HG03060 (cell line): ENCODE data around the gene CACNB4.
"Not testable (repeated sequence)": the region's sequence is repeated elsewhere in the genome, so short reads cannot be mapped to it uniquely, and the experiment has no call there.

Experiments
- ATAC-seq: cut with Tn5 transposase; IDR thresholded peaks from one replicate; pipeline ENCODE4 v1.9.1; 2021; ENCODE audit warnings: low read depth, moderate number of reproducible peaks; ENCODE audit not compliant: unreplicated experiment

The CACNB4 gene

DNA sequence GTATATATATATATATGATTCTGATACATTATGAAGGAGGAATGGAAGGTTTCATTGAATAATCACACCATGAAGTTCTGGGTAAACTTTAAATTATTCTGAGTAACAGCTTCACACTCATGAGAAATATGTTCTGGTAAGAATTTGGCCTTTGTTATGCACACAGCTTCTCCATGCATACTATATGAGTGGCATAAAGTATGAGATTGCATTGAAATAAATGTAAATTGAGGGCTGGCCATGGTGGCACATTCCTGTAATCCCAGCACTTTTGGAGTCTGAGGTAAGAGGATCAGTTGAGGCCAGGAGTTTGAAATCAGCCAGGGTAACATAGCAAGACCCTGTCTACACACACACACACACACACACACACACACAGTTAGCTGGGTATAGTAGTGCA is 220.6 kb downstream of the CACNB4 start:
- ATAC-seq = no peak

DNA sequence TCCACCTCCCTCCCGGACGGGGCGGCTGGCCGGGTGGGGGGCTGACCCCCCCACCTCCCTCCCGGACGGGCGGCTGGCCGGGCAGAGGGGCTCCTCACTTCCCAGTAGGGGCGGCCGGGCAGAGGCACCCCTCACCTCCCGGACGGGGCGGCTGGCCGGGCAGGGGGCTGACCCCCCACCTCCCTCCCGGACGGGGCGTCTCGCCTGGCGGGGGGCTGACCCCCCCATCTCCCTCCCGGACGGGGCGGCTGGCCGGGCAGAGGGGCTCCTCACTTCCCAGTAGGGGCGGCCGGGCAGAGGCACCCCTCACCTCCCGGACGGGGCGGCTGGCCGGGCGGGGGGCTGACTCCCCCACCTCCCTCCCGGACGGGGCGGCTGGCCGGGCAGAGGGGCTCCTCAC is 223.2 kb downstream of the CACNB4 start:
- ATAC-seq = not testable (repeated sequence)

GRCh38 chr2:151872463-151872862 is 226.4 kb downstream of the CACNB4 start:
- no peak for ATAC-seq

DNA sequence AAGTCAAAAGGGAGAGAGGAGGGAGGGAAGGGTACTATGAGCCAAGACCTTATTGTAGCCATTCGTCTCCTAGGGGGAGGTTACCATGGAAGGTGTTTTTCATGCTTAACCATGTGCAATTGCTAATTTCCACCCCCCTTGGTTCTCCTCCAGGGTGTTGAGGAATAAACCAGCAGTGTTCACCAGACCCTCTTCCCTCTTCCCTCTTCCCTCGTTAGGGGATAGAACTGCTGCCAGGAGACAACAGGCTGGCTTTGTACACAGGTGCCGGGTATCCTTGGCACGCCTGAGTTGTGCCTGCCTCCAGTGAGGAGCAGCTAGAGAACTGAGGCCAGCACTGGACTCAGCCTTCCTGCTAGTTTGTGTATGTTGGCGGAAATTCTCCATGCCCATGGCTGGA is 229.6 kb downstream of the CACNB4 start:
- ATAC-seq = no peak

GRCh38 chr2:151862700-151863099 is 236.1 kb downstream of the CACNB4 start:
- peak; percentile 99 for ATAC-seq

DNA sequence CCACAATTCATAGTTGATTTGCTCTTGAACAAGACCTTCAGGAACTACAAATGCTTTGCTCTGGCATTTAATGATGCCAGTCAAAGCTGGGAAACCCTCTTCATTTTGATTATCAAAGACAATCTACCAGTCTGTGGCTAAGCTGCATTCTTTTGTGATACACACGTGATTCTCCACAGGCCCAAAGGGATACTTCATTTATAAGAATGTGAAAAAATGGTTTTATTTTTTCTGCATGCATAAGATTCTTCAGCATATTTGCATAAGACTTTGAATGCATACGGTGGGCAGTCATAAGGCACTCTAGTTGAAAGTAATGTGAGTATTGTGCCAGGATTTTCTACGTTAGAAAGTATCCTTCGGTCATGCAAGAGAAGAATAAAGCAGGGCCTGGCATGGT is 237.7 kb downstream of the CACNB4 start:
- ATAC-seq = no peak

DNA sequence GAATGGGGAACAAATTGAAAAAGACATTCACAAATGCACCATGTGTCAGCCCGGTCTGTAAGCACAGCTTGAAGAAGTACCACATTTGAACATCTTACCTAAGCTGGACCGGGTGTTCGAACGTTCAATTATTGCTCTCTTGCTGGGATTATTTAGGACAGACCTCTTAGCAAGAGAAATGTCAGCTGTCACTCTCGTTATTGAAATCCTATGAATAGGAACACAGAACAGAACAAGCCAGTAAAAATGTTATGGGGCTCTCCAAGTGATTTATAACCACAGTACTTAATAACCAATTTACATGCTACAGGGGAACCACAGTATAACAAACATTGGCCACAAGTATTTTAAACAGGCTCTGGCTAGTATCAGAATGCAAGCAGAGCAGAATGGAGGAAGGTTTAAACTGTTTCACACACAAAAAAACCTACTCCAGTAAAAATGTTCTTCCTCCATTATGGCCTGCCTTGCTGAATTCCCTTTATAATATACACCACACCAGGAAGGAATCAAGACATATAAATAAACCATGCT is 238.2 kb downstream of the CACNB4 start:
- ATAC-seq = no peak

- ATAC-seq = no peak
Observed at GRCh38 chr2:151860210-151860609, 238.6 kb downstream of the CACNB4 start.

GRCh38 chr2:151857650-151858049 is 241.2 kb downstream of the CACNB4 start:
- ATAC-seq = no peak

DNA sequence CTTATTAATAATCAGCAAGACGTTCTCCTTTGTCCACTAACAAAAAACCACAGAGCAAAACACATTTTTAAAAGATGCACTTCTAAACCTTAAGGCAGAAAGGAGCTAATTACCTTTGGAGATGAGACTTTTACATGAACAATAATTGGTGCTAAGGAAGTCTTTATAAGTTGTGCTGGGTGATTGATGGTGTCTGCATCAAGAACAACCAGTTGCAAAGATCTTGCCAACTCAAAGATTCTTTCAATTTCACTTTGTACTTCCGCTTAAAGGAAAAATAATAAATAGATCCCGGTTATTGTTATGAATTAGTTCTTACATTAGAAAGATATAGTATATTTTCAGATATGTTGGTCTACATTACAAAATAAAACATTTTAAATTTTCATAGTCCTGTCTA is 243.7 kb downstream of the CACNB4 start:
- no peak for ATAC-seq

GRCh38 chr2:151853070-151853758 is 245.6 kb downstream of the CACNB4 start:
- no peak for ATAC-seq

DNA sequence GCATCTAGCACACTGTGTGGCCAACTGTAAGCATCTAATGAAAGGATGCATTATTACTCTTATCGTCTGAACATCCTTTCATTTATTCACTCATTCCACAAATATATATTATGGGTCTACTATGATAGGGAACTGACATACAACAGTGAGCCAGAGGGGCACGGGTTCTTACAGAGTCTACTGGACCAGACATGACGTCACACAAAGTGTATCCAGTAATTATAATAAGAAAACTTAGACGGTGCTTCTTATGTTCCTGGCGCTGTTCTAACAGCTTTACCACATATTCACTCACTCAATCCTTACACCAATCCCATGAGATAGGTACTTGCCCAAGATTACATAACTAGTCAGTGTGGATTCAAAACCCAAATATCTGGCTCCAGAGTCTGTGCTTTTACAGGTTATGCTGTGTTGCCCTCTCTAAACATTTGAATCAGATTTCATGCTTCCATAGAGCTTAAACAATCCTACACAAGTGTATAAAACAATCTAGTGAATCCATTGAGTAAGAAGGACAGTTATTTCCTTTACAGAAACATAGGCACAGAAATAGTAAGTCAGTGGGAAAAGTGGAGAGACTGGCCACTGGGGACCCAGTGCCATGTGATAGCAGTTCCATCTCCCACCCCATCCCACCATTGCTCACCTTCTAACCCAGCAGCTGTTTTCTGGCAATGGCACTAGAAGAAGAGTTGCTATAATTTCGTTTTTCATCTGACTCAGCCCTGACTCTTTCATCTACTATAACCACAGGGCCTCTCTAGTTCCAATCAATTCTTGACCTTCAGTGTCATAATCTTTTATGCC is 246.4 kb downstream of the CACNB4 start:
- no peak for ATAC-seq

- no peak for ATAC-seq
Observed at GRCh38 chr2:151851761-151852160, 247.1 kb downstream of the CACNB4 start.

GRCh38 chr2:151849413-151850010 is 249.3 kb downstream of the CACNB4 start:
- no peak for ATAC-seq

GRCh38 chr2:151845884-151846283 is 253.0 kb downstream of the CACNB4 start:
- no peak for ATAC-seq

- no peak for ATAC-seq
Observed at GRCh38 chr2:151845481-151845880, 253.4 kb downstream of the CACNB4 start.

GRCh38 chr2:151844211-151844896 is 254.5 kb downstream of the CACNB4 start:
- no peak for ATAC-seq

- no peak for ATAC-seq
Observed at GRCh38 chr2:151843691-151844061, 255.2 kb downstream of the CACNB4 start.

DNA sequence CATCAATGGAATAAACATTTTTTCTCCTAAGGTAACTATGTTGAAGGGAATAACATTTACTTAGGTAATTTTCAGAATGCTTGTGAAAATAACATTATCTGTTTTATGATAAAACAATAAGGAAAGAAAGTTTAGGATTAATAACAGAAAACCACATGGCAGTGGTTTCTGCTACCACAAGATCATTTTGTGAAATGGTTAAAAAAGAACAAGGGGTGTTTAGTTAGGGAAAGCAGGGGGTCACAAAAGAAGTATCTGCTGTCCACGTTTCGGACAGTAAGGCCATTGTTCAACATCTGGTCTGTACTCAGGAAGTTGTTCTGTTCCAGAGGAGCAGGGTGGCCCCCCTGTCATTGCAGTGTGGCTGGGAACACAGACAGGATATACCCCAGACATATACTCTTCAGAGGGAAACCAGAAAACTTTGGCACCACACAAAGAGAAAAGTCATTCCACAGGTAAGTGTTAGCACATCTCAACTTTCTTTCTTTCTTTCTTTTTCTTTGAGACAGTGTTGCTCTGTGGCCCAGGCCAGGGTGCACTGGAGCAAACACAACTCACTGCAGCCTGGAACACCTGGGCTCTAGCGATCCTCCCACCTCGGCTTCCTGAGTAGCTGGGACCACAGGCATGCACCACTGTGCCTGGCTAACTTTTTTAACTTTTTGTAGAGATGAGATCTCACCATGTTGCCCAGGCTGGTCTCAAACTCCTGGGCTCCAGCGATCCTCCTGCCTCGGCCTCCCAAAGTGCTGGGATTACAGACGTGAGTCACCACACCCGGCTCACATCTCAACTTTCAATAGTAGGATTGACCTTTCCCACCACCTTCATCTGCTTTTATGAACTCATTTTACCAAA is 255.8 kb downstream of the CACNB4 start:
- no peak for ATAC-seq

GRCh38 chr2:151841047-151841424 is 257.8 kb downstream of the CACNB4 start:
- ATAC-seq = no peak
